NCI-H2227 treated with DMSO at 0.1 percent for 48 hours (cell line): ENCODE measurements around the gene CYP2B6.
"Not testable (repeated sequence)": the region's sequence is repeated elsewhere in the genome, so short reads cannot be mapped to it uniquely, and the experiment has no call there.

Experiments
- DNase-seq: peaks from one replicate; lab custom pipeline; 2025; lab: John Stamatoyannopoulos, UW

Gene CYP2B6

DNA sequence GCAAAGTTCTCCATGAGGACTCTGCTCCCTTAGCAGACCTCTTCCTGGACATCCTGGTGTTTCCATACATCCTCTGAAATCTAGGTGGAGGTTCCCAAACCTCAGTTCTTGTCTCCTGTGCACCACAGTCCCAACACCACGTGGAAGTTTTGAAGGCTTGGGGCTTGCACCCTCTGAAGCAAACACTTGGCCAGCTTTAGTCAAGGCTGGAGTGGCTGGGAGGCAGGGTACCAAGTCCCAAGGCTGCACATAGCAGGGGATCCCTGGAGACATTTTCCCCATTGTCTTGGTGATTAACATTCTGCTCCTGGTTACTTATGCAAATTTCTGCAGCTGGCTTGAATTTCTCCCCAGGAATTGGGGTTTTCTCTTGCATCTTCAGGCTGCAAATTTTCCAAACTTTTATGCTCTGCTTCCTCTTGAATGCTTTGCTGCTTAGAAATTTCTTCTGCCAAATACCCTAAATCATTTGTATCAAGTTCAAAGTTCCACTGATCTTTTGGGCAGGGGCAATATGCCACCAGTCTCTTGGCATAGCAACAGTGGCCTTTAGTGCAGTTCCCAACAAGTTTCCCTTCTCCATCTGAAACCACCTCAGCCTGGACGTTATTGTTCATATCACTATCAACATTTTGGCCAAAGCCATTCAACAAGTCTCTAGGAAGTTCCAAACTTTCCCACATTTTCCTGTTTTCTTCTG is 10.2 kb upstream of the CYP2B6 start:
- DNase-seq, result not testable (repeated sequence)

DNA sequence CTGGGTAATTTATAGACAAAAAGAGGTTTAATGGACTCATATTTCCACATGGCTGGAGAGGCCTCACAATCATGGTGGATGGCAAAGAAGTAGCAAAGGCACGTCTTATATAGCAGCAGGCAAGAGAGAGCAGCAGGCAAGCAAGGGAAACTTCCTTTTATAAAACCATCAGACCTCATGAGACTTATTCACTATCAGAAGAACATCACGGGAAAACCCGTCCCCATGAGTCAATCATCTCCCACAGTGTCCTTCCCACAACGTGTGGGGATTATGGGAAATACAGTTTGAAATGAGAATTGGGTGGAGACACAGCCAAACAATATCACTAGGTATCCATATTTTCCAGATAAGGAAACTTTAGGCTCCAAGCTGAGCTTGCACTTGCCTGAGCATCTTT is 9.5 kb upstream of the CYP2B6 start:
- DNase-seq, result no peak

DNA sequence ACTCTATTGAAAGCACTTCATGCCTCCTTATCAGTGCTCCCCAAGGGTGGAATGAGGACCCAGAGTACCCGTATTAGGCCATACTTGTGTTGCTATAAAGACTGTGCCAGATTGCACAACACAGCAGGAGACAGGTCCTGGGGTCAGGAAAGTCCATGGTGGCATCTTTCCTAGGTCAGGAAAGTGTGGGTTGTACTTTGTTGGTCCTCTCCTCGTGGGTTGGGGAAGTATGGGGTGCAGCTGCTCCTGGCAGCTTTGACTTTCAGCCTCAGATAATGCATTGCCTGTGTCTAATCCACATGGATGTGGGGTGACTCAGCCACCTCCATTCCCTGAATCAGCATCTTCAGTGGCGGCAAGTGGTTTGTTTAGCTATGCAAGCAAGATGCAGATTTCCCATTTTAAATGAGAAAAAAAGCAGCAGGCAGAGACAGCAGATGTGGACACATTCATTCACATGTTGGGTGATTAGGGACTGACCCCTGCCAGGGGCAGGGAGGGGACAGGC is 8.4 kb upstream of the CYP2B6 start:
- DNase-seq, result no peak

DNA sequence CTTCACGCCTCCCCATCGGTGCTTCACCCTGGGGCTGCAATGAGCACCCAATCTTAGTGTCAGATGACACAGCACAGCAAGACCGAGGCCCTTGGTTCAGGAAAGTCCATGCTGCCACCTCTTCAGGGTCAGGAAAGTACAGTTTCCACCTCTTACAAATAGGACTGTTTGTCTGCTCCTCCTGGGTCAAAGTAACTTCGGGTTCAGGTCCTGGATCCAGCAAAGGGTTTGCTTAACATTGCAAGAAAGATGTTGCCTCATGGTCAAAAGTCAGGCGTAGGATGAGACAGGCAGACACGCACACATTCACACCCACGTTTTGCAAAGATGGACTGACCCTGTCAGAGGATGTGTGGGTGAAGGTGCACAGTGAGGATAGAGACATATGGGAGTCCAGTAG is 1.6 kb upstream of the CYP2B6 start:
- DNase-seq, result no peak

DNA sequence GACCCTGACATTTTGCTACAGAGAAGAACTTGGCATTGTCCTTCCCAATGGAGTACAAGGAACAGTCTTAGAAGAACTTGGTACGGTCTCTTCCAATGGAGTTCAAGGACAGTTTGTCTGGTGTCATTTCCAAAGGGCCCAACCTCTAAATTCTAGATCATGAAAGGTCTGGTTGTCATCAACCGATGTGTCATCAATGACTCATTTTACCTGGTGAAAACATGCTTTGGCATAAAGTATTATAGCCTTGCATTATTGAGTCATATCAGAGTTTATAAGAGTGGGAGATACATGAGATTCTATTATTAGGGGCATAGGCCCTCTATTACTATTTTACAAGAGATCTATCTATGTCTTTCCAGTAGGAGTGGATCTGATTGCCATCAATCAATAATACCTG is 4.3 kb downstream of the CYP2B6 start:
- no peak for DNase-seq

DNA sequence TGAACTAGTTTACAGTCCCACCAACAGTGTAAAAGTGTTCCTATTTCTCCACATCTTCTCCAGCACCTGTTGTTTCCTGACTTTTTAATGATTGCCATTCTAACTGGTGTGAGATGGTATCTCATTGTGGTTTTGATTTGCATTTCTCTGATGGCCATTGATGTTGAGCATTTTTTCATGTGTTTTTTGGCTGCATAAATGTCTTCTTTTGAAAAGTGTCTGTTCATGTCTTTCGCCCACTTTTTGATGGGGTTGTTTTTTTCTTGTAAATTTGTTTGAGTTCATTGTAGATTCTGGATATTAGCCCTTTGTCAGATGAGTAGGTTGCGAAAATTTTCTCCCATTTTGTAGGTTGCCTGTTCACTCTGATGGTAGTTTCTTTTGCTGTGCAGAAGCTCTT is 7.9 kb downstream of the CYP2B6 start:
- not testable (repeated sequence) for DNase-seq

DNA sequence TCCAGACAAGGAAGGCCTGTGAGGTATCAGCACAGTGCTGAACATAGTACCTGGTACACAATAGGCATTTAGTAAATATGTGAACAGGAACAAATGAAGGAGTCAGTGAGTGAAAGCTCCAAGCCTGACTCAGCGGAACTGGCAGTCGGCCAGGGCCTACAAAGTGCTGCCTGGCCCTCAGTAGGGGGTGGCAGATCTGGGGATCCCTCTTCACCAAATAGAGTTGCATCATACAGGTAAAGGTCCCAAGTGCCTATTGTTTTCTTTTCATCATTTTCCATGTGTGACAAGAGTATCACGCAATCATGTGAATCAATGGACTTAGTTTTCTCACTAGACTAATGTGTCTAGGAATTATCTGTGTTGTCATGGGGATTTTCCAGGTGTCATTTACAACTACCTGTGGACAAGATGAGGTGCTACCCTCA is 9.2 kb downstream of the CYP2B6 start:
- DNase-seq, result no peak

DNA sequence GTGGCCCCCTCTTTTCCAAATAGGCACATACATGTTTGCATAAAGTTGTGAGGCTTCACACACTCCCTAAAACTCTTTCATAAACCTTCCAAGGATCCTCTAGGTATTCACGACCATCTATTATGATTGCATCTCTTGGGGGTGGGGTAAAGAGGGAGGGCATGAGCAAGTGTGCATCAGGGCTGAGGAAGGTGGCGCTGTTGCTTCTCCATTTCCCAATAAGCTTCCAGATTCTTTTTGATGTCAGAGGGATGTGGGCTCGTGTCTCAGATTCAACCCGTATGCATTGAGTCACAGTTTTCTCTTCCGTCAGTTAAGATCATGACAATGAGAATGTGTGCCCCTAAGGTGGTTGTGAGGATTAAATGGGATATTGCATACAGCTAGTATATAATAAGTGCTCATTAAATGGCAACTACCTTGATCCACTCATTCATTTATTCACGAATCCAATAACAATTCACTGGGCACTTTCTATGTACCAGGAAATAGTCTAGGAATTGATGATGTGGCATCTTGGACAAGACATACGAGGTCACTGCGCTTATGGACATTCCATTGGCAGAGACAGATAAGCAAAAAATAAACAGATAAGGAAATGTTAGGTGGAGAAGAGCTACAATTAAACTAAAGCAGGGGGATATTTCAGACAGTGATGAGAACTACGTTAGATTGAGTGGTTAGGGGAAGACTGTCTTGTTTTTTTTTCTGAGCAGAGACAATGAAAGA is 10.3 kb downstream of the CYP2B6 start:
- DNase-seq, result no peak

DNA sequence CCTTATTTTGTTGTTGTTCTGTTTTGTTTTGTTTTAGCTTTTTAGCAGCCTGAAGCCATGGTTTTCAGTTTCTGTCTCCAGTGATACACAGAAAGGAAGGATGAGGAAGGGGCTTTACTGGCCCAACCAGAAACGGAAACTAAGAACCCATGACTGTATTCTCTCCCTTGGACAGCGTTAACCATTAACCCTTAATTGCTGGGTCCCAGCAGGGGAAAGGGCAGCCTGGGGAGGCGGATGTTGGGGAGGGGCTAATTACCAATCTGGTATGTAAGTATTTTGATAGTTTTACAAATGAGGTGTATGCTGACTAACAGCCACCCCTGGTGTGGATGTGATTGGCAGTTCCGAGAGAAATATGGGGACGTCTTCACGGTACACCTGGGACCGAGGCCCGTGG is 12.6 kb downstream of the CYP2B6 start:
- not testable (repeated sequence) for DNase-seq

DNA sequence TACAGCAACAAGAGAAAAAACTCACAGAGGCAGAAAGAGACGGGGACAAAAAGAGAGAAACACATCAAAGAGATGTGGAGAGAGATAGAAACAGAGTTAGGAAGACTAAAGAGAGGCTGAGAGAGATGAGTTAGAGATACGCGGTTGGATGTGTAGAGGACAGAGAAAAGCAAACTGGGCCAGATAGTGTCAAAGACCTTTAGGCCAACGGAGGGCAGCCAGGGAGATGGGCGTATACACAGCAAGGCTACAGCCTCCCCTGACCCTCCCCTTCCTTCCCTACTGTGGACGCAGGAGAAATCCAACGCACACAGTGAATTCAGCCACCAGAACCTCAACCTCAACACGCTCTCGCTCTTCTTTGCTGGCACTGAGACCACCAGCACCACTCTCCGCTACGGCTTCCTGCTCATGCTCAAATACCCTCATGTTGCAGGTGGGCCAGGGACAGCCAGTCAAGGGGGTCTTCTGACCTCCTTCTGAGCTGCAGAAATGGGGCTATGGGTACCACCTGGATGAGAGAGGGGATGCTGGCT is 18.7 kb downstream of the CYP2B6 start:
- DNase-seq, result no peak

DNA sequence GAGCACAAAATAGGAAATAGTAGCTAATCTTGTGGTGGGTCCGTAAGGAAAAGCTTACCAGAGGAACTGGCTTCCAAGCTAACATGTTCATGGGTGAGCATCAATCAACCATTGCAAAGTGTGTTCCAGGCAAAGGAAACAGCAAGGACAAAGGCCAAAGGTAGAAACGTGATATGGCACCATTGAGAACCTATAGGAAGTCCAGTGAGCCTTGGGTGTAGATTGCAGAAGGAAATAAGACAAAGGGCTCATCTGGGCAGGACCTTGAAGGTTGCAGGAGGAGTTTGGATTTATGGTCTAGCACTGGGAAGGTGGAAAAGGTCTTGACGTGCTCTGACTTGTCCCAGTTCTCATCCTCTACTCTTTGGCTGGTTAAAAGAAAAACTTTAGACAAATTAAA is 22.3 kb downstream of the CYP2B6 start:
- DNase-seq, result no peak

DNA sequence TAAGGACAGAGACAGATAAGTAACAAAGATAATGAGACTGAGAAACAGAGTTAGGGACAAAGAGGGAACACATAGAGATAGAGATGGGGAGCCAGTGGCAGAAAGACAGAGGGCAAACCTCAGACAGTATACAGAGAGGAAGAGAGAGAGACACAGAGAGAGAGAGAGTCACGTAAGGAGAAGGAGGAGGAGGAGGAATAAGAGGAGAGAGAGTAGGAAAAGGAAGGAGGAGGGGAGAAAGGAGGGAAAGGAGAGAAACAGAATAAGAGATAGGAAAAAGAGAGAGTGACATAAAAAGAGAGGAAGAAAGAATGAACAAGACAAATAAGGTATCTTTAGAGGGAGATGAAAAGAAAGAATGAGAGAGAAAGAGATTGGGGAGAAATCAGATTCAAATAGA is 23.6 kb downstream of the CYP2B6 start:
- no peak for DNase-seq

DNA sequence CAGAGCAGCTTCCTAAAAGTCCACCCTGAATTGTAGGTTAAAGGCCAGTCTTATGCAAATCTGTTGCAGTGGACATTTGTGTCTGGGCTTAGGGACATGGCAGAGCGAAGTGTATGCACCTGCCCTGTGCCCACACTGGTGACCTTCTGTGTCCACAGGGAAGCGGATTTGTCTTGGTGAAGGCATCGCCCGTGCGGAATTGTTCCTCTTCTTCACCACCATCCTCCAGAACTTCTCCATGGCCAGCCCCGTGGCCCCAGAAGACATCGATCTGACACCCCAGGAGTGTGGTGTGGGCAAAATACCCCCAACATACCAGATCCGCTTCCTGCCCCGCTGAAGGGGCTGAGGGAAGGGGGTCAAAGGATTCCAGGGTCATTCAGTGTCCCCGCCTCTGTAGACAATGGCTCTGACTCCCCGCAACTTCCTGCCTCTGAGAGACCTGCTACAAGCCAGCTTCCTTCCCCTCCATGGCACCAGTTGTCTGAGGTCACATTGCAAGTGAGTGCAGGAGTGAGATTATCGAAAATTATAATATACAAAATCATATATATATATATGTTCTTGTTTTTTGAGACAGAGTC is 25.5 kb downstream of the CYP2B6 start:
- DNase-seq, result no peak

DNA sequence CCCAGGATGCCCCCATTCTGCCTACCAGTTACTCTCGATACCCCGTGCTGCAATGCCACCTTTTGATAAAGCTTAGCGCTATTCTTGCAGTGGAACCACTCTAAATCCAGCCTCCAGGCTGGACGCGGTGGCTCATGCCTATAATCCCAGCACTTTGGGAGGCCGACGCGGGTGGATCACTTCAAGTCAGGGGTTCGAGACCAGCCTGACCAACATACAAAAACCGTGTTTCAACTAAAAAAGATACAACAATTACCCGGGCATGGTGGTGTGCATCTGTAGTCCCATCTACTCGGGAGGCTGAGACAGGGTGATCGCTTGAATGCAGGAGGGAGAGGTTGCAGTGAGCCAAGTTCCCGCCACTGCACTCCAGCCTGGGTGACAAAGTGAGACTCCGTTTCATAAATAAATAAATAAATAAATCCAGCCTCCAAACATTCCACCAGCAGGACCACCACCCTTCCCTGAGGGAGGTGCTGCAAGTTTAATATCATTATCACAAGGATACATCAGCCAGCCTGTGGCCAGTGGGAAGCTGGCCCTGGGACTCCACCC is 27.7 kb downstream of the CYP2B6 start:
- DNase-seq, result no peak

DNA sequence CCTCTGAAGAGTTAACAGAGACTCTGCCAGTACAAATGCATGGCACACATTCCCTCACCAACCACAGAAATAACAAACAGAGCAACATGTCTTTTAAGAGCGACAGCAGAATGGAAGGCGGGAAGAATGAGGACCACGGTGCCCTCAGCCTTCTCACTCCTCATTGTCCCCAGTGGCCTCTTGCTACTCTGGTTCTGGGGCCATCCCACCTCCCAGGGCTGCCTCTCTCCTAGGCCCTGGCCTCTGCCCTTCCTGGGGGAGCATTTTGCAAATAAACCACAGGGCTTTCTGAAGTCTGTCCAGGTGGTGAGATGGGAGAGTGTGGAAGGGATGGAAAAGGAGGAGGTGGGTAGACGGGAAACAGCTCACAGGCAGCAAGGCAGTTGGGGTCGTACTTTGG is 28.3 kb downstream of the CYP2B6 start:
- no peak for DNase-seq

DNA sequence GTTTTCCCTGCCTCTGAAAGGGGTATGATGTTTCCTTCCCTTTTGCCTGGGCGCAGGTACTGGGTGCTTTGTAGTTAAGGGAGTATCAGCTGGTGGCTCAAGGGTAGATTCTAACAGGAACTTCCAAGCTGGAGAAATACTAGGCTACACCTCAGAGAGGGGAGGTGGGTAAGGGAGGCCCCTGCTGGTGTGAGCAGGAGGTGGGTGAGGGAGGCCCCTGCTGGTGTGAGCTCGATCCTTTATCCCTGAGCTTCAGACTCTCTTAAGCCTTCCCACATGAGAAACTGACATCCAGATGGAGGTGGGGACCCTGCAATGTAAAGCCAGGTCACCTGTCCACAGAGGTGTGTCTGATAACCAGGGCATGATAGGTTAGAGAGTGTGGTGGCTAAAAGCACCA is 32.1 kb downstream of the CYP2B6 start:
- DNase-seq, result no peak

DNA sequence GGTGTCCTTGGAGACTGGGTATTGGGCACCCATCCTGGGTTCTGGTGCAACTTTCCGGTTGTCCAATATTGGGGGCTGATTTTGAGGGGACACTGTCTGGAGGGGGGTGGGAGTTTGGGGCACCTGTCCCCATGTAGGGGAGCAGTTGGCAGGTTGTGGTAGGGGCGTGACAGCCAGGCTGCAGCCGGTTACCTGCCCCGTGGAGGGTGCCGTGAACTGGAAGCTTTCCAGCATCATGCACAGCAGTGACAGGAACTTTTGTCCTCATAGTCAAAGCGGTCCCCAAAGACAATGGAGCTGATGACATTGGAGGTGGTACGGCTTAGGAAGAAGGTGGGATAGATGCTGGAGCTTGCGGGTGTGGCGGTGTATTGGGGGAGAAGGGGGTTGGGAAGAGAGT is 34.3 kb downstream of the CYP2B6 start:
- DNase-seq, result no peak

DNA sequence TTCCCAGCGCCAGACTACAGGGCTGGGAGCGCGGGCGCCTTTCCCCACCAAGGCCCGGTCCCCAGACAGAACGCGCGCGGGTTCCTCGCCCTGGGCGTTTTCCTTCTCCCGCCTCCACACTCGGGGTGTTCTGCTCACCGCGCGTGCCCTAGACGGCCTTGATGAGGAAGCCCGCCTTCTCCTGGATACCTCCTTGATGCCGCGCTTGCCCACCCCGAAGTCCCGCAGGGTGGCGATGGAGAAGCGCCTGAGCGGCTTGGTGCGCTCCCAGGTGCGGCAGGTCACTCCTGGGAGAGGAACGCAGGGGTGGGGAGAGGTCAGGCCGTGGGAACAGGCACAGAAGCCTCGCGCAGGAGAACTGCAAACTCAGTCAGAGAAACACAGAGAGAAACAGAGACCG is 34.8 kb downstream of the CYP2B6 start:
- no peak for DNase-seq

DNA sequence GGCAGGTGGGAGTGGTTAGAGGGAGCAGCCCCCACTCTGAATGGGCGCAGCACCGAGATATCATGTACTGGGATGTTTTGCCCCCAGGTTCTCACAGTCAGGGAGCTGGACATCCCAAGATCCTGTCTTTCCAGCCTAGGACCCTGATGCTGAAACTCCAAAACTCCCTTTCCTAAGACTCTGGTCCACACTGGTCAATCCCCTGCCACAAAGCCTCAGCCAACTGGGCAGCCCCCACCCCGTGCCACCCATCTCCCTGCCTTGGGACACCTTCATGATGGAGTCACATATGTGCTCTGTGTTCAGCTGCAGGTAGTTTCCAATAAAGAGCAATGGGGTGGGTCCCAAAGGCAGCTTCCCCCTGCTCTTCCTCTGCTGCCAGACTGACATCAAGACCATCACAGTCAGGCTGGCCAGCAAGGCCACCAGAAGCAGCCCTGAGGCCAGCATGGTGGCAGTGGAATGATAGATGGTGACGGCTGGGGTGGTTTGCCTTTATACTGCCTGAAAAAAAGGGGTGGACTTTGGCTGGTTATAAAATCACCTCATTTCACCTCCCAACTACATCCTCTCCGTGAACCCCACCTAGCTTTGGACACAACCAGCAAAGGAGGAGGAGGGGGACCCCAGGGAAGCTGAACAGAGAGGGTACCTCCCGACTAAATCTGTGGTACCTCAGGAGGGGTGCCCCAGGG is 36.3 kb downstream of the CYP2B6 start:
- DNase-seq, result no peak

DNA sequence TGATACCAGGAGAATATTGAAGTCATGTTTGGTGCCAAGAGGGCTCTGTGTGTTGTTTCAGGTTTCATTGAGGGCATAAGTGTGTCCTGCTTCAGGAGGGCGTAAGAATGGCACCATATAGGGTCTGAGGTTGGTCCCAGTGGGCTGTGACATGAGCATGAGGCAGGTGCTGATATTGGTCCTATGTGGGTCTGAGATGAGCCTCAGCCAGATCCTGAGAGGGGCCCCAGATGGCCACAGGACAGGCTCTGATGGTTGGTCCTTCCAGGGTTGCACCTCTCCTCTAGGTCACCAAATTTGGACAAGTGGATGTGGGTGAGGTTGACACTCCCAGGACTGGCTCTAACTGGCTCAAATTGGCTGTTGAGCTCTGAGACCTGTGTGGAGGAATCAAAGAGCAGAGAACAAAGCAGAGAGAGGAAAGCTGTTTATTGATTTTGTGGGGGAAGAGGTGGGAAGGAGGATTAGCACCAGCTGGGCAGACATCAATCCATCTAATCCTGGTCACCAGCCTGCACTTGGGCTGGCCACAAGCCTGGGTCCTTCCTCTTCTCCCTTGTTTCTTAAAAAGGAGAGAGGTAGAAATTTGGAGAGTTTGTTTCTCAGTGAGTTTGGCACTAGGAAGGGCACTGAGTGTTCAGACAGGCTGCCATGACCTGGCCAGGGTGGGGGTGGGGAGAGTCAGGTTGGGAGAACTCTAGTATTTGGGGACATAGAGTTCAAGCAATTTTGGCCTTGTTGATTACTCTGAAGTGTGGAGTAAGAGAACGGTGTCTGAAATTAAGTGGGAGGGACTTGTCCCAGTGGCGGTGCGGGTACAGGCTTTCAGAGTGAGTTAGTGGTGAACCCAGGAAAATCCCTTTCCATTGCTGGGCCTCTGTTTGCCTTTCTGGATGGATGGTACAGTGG is 38.7 kb downstream of the CYP2B6 start:
- no peak for DNase-seq

DNA sequence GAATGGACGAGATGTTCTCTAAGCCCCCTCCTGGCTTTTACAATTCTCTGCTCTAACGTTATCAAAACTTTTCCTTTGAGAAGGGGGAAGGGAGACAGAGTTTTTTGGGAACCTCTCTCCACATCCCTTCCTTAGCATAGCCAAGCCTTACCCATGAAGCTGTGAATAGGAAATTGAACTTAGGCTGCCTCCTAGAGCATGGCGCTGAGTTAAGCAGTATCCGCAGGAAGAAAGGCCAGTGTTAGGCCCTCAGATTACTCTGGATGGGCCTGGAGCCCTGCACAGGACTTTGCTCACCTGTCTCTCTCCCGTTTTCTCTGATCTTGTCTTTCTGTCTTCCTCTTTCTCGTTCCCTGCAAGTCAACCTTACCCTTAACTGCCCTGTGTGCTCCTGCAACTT is 39.6 kb downstream of the CYP2B6 start:
- no peak for DNase-seq
